Measurements from ENCODE around the gene NUBP1.
A peak's percentile ranks its signal among the peaks of the same experiment; 100 is the strongest.

NUBP1 gene

DNA sequence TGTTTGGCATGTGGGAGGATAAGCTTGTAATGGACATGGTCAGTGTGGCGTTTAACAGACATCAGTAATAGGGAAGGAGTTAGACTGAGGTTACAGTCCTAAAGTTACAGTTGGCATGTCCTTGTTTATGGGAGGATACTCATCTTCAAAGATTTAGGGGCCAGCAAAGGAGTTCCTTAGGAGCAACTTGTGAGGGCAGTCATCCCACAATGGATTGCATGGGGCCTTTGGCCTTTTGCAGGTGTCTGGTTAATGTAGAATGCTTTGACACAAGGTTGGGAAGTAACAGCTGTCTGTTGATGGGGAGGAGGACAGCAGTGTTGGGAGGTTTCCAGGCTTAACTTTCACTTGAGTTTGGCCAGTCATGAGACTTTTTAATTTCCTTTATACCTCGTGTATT is 2.2 kb downstream of the NUBP1 start:
- in situ Hi-C loops (cut with MboI; ENCODE audit: low pct_unique_long_range_greater_than_20kb, low sequenced_read_pairs, unreplicated experiment), result loop anchor here (10.0 kb wide), 1 partner anchor 149 kb away; no protein-coding TSS in a partner anchor
- TF ChIP-seq, protein P1, sequence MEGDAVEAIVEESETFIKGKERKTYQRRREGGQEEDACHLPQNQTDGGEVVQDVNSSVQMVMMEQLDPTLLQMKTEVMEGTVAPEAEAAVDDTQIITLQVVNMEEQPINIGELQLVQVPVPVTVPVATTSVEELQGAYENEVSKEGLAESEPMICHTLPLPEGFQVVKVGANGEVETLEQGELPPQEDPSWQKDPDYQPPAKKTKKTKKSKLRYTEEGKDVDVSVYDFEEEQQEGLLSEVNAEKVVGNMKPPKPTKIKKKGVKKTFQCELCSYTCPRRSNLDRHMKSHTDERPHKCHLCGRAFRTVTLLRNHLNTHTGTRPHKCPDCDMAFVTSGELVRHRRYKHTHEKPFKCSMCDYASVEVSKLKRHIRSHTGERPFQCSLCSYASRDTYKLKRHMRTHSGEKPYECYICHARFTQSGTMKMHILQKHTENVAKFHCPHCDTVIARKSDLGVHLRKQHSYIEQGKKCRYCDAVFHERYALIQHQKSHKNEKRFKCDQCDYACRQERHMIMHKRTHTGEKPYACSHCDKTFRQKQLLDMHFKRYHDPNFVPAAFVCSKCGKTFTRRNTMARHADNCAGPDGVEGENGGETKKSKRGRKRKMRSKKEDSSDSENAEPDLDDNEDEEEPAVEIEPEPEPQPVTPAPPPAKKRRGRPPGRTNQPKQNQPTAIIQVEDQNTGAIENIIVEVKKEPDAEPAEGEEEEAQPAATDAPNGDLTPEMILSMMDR (IDR thresholded peaks at IDR 0.05; ENCODE audit: extremely low read depth, insufficient read depth, missing control alignments), result no peak
- DNase-seq (ENCODE audit: low spot score), result no peak

DNA sequence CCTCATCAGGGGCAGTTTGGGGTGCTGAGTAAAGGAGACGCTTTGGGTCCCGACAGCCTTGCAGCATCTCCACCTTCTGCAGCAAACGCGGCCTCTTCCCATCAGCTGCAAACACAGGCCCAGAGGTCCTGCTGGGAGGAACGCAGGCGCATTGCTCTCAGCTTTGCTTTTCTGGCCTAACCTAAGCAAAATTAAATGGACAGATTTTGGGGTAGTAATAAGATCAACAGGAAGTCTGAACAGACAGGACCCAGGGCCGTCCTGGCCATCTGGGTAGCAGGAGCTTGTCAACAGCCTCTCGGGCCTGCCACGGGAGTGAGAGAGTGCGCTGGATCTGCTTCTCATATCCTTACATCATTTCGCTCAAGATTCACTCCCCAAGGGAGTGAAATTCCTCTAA is 7.2 kb downstream of the NUBP1 start:
- TF ChIP-seq, protein P1 (IDR thresholded peaks at IDR 0.05; ENCODE audit: extremely low read depth, insufficient read depth, missing control alignments), result no peak
- no peak for DNase-seq (ENCODE audit: low spot score)
- in situ Hi-C loops (cut with MboI; ENCODE audit: low pct_unique_long_range_greater_than_20kb, low sequenced_read_pairs, unreplicated experiment), result no loop called here

DNA sequence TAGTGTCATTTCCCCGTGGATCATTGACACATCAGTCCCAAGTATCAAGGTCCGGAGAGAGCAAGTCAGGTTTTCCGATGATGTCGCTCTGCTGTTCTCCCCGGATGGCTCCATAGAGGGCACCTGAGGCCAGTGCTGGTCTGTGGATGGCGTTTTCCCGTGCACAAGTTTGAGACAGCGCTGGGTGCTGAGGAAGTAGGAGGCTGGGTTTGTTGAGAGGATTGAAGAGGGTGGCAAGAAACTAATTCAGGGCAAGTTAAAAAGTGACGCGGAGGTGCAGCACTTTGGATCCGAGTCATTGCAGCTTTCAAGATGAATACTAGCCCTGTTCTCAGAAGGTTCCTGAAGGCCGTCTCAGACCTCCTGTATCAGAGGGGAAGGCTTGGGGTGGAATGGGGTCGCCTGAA is 7.7 kb downstream of the NUBP1 start:
- in situ Hi-C loops (cut with MboI; ENCODE audit: low pct_unique_long_range_greater_than_20kb, low sequenced_read_pairs, unreplicated experiment), result no loop called here

DNA sequence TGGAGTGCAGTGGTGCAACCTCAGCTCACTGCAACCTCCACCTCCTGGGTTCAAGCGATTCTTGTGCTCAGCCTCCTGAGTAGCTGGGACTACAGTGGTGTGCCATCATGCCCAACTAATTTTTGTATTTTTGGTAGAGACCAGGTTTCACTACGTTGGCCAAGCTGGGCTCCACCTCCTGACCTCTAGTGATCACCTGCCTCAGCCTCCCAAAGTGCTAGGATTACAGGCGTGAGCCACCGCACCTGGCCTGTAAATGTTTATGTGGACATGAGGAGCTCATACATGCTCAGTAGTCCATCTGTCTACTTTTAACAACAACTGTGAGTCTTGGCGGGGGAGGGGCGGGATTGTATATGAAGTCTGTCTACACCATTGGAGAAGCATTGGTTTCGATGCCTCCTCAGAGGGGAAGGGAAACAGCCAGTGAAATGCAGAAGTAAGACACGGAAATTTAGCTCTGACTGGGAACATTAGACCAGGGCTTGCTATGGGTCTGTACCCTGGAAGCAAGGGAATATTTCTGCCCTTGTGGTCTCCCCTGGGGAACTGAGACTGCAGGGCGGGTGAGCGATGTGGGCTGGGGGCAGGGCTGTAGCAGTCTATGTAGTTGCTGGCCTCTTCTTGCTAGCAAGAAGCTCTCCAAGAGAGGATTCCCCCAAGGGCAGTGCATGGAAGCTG is 9.3 kb downstream of the NUBP1 start:
- peak; percentile 34 for DNase-seq (ENCODE audit: low spot score)
- in situ Hi-C loops (cut with MboI; ENCODE audit: low pct_unique_long_range_greater_than_20kb, low sequenced_read_pairs, unreplicated experiment), result no loop called here
- TF ChIP-seq, protein P1 (IDR thresholded peaks at IDR 0.05; ENCODE audit: extremely low read depth, insufficient read depth, missing control alignments), result no peak

More for the DNA sequence above, 7.7 kb downstream of the NUBP1 start:
- DNase-seq (ENCODE audit: low spot score), result no peak
- TF ChIP-seq, protein P1 (IDR thresholded peaks at IDR 0.05; ENCODE audit: extremely low read depth, insufficient read depth, missing control alignments), result peak; percentile 43

DNA sequence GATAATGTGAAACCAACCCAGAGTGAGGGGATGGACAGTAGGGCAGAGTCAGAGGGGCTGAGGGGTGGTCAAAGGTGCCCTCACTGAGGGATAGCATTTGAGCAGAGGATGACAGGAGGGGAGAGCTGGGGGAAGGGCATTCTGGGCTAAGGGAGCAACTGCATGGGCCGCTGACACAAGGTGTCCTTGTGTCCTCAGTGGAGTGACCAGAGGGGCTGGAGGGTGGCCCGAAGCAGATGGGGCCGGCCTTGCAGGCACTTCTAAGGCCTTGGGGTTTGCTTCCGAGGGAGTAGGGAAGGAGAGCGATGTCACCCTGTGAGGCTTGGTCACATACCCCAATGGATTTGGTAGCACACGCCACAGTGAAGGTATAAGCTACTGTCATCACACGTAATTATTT is 10.0 kb downstream of the NUBP1 start:
- TF ChIP-seq, protein P1 (IDR thresholded peaks at IDR 0.05; ENCODE audit: extremely low read depth, insufficient read depth, missing control alignments), result no peak
- no peak for DNase-seq (ENCODE audit: low spot score)
- in situ Hi-C loops (cut with MboI; ENCODE audit: low pct_unique_long_range_greater_than_20kb, low sequenced_read_pairs, unreplicated experiment), result no loop called here

DNA sequence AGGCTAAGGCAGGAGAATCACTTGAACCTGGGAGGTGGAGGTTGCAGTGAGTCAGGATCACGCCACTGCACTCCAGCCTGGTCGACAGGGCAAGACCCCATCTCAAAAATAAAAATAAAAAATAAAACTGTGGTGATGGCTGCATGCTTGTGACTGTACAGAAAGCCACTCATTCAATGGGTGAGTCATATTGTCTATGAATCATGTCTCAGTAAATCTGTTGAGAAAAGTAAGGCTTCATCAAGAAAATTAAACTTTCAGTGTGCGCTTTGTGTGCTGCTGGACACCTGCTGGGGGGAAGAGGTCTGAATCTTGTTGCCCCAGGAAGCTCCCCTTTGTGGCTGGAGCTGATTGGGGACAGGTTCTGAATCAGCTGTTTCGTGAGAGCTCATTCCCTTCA is 11.3 kb downstream of the NUBP1 start:
- in situ Hi-C loops (cut with MboI; ENCODE audit: low pct_unique_long_range_greater_than_20kb, low sequenced_read_pairs, unreplicated experiment), result no loop called here
- DNase-seq (ENCODE audit: low spot score), result no peak
- TF ChIP-seq, protein P1 (IDR thresholded peaks at IDR 0.05; ENCODE audit: extremely low read depth, insufficient read depth, missing control alignments), result no peak

Data from GM13977 (cell line).